Measurements from ENCODE around the gene FCER2.

The FCER2 gene

DNA sequence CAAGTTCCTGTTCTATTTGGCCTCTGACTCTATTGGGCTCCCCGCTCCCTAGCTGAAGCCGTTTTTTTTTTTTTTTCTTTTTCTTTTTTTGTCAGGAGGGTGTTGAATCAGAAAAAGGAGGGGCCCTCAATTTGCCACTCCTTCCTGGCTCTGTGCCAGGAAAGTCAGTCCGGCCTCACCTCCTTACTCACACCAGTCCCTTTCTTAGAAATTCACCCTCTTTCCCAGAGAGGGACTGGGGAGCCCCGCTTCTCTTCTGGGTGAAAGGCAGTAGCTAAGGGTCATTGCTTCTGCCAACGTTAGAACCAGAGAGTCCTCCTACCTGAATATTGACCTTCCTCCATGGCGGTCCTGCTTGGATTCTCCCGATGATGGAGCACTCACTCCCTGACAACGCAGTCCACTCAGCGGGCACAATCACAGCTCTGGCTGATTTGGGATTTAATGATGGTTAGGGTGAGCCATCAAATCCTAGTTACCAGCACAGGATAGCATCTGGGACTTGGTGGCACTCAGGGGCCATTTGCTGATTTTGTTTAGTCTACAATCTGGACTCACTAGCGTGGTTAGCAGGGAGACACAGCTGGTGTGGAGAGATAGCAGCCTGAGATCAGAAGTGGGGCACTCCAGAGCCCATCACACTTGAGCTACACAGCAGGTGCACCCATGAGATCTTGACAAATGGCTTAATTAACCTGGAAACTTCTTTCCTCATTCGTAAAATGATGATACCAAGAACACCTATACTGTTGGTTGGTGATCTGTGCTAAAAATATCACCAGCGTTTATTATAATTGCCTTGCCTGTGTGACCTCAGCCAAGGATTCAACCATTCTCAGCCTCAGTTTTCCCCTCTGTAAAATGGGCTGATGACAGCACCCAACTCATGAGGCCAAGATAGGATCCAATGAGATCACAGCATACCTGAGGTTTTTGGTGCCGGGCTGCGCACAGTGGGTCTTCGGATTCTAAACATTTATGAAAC lies 2.2 kb downstream of the FCER2 start:
- DNase-seq: no peak

DNA sequence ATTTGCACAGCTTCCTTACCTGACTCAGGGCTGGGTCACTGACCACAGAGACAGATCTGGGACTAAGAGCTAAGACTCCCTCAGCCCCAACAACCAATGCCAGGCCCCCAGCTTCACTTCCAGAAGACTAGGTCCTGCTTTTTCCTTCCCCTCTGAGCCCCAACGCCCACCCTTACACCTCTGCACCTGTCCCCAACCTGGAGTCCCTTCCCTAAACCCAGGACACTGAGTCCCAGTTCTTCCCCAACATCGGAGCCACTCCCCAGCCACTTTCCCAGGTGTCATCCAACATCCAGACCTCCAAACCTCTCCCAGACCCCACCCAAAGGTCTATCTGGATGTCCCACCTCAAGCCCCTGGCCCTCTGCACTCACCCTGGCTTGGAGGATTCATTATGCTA lies 2.9 kb downstream of the FCER2 start:
- DNase-seq: no peak

DNA sequence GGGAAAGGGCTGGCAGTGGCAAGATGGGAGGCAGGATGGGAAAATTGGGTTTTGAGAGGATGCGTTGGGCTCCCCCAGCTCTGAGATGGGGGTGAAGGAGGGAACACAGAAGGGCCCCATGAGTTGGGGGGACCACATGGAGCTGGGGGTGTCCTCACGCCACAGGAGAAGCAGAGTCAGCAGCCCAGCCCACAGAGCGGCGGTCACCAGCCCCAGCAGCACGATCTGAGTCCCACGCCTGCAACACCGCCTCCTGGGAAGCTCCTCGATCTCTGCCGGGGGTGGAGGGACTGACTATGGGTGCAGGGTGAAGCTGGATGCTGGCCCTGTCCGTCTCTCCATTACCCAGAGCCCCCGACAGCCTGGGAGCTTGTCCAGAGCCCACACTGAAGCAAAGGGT lies 3.3 kb downstream of the FCER2 start:
- no peak for DNase-seq

DNA sequence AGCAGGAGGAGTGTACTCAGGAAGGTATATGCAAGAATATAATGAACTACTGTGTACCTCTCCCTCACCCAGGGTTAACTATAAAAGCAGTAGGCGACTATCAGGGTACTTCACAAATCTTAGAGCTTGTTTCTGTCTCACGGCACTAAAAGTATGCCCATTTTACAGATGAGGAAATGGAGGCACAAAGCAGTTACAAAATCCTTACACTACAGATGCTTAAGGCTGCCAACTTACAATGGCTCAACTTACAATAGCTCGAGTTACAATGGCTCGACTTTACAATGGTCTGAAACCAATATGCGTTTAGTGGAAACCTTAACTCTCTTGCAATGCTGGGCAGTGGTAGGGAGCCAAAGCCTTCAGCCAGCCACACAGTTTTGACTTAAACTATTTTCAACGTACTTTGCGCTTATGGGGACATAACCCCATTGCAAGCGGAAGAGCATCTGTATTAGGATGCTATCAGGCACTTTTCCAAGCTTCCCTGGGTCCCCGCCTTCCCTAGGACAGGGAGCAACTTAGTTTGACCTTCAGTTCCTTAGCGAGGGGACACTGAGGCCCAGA lies 4.1 kb downstream of the FCER2 start:
- no peak for DNase-seq

DNA sequence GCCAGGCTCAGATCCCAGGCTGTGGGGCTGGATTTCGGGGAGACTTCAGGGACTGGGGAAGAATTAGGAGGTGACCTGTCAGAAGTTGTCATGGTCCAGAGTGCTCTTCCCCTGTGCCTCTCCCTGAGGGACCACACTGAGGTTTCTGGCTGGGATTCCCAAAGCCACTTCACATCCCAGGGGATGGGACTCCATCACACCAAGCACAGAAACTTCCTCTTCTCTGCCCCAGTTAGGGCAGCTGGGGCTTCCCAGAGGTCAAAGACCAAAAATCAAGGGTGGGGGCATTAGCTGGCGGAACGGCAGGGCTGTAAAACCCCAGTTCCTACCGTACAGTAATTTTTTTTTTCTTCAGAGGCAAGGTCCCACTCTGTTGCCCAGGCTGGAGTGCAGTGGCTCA lies 7.4 kb downstream of the FCER2 start:
- no peak for DNase-seq

DNA sequence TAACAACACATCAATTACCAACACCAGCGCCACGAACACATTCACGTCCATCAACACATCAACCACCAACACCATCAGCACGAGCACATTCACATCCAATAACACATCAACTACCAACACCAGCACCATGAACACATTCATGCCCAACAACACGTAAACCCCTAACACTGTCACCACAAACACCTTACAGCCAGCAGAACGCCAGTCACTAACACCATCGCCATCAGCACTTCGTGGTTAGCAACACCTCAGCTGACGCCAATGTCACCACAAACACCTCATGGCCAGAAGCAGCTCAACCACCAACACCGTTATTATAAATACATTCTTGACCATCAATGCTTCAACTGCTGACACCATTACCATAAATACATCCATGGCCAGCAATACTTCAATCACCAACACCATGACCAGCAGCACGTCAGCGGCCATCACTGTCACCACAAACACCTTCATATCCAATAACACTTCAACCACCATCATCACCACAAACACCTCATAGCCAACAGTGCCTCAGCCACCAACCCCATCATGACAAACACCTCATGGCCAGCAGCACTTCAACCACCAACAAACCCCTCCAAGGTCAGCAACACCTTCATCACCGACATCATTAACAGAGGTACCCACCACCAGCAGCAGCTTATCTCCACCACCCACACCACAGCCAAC lies 9.4 kb downstream of the FCER2 start:
- peak; percentile 34 to 55 for DNase-seq

DNA sequence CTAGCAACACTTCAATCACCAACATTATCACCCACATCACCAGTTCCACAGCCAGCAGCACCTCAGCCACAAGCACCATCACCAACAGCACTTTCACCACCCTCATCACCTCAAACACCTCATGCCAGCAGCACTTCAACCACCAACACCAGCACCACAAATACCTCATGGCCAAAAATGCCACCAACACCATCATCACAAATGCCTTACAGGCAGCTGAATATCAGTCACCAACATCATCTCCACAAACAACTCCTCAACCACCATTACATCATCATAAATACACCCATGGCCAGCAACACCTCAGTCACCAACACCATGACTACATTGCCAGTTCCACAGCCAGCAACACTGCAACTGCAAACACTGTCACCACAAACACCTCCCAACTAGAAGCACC lies 10.4 kb downstream of the FCER2 start:
- DNase-seq: peak; percentile 34 to 46

DNA sequence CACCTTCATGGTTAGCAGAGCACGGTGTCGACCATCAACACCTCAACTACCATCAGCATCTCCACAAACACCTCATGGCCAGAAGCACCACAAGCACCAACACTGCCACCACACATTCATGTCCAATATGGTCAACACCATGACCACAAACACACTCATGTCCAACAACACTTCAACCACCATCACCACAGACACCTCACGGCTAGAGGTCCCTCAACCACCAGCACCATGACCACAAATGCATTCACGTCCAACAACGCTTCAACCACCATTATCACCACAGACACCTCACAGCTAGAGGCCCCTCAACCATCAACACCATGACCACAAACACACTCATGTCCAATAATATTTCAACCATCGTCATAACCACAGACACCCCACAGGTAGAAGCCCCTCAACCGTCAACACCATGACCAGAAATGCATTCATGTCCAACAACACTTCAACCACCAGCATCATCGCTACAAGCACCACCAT lies 11.1 kb downstream of the FCER2 start:
- peak; percentile 39 to 40 for DNase-seq

DNA sequence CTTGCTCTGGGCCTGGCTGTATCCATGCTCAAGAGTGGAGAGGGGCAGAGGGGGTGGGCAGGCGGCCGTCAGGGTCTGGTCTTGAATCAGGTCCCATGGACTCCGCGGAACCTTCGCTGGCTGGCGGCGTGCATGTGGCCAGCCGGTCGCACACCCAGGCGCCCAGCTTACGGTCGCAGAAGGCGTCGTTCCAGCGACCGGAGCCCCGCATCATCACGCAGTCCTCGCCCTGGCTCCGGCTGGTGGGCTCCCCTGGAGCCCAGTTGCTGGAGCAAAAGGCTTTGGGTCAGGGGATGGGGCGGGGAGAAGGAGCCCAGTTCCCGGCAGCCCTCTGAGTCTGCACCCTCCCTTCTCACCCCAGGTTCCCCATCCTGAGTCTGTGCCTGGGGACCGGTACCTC lies 12.8 kb downstream of the FCER2 start:
- DNase-seq: no peak

DNA sequence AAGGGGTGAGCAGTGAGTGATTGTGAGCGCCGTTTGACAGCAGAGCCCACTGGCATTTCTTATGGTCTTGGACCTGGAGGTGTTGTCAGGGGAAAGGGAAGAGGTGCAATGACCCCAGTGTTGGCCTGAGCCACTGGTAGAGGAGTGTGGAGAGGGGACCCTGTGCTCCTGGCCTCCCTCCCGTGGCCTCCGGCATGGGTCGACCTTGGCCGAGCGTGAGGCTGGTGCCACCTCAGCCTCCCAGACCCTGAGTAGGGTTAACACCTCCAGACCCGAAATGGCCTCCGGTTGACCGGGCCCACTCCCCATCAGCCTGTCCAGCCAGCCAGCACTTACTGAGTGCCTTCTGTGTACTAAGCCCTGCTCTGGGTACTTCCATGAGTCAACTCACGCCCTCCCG lies 14.8 kb downstream of the FCER2 start:
- DNase-seq: no peak

DNA sequence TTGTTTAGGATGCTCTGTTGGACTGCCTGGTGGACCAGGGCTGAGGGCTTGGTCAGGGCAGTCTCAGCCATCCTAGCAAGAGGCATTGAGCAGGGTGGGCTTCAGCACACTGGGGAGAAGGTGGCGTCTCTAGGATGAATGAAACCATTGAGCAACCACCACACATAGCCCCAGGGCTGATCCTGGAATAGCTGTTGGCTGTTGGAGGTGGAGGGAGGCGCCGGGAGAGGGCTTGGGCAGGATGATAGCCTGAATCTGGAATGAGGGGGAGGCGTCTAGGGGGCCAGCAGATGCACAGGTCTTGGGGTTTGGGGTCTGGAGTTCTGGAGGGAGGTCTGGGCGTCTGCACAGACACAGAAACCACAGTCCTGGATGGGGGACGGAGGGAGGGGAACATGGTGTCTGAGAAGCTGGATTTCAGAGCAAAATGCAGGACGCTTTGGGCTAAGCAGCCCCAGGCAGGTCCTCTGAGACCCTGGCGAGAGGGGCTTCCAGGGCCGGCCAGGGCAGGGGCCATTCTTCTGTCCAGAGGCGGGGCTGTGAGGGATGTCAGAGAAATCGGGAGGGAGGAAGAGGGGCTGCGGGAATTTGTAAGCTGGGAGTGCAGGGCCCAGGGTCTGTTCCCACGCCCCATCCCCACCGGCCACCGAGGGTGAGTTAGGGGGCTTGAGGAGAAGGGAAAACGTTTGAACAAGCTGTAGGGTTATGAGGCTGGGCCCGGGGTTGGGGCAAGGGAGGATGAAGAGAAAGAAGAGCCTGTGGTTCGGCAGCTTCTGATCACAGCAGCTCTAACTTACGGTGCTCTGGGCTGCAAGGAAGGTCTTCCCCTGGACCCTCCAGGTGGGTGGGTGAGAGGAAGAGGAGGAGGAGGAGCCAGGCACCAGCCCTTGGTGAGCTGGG lies 16.1 kb downstream of the FCER2 start:
- DNase-seq: no peak

DNA sequence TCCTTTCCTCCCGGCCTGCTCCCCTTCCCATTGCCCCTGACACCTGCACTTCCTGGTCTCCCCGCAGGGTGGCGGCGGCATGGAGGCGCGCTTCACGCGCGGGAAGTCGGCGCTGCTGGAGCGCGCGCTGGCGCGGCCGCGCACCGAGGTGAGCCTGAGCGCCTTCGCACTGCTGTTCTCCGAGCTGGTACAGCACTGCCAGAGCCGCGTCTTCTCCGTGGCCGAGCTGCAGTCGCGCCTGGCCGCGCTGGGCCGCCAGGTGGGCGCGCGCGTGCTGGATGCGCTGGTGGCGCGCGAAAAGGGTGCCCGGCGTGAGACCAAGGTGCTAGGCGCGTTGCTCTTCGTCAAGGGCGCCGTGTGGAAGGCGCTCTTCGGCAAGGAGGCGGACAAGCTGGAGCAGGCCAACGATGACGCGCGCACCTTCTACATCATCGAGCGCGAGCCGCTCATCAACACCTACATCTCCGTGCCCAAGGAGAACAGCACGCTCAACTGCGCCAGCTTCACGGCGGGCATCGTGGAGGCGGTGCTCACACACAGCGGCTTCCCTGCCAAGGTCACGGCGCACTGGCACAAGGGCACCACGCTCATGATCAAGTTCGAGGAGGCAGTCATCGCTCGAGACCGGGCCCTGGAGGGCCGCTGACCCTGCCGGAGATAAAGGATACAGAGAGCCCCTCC lies 19.6 kb downstream of the FCER2 start:
- no peak for DNase-seq

DNA sequence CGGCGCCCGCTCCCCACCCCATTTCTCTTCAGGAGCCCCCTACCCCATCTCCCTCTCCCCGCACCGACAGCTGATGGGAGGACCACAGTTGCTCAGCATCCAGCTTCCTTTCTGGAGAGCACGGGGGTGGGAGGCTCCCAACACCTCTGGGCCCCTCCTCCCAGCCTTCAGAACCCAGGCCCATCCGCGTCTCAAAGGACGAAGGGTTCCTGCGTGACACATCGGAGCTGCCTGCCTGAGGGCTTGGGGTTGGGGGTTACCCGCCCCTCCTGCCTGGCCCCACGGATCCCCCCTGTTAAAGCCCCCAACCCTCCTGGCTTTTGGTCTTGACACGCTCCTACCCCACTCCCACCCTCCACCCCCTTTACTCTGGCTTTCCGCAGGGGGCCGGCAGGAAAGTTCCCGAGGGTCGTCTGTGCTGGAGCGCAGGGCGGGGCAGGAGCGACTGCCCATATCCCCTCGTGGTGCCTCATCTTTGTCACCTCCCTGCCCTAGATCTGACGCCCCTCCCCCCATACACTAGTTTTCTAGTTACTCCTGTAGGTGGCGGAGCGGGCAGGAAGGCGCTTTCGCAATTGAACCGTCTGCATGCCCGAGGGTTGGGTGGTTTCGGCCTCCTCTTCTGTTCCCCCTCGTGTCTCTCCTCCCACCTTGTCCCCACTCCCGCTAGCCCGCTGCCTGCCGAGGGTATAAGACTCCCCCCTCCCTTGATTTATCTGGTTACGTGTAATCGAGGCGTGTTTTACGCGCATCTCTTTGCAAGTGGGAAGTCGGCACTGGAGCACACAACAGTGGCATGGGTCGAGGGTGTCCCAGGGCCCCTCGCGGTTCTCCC lies 20.4 kb downstream of the FCER2 start:
- peak; percentile 88 for DNase-seq

DNA sequence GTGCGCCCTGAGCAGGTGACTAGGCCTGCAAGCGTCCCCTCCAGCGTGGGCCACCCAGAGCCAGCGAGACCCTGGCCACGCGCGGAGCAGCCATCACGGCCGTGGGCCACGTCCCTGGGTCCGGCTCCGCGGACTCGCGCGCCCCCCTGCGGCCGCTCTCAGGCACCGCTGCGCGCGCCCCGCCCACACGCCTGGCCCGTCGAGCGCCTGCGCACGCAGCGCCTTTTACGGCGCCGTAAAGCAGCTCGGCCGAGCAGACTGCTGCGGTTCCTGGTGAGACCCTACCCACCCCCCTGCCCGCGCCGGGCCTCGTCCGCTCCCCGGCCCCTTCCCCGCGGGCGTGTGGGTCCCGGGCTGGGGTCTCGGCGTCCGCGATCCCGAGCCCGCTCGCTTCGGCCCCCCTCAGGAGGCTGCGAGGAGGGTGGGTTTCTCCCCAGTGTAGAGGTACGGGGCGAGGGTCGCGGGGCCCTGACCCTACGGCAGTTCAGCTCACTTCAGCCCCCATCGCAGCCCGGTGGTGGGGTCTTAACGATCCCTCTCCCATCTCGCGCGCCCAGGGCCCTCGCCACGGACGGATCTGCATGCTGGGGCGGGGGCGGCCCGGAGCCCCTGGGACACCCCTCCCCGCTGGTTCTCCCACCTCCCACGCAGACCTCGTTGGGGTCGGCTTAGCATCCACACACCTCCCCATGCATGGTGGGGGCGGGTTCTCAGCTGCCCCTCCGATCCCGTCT lies 21.2 kb downstream of the FCER2 start, which contains the start of gene TRAPPC5:
Gene TRAPPC5, plus strand, starts transcription at position 228 of the 734 bp plus-strand sequence. CDS start 1,421 bp downstream, outside the sequence.
- DNase-seq: peak; percentile 89 to 91

DNA sequence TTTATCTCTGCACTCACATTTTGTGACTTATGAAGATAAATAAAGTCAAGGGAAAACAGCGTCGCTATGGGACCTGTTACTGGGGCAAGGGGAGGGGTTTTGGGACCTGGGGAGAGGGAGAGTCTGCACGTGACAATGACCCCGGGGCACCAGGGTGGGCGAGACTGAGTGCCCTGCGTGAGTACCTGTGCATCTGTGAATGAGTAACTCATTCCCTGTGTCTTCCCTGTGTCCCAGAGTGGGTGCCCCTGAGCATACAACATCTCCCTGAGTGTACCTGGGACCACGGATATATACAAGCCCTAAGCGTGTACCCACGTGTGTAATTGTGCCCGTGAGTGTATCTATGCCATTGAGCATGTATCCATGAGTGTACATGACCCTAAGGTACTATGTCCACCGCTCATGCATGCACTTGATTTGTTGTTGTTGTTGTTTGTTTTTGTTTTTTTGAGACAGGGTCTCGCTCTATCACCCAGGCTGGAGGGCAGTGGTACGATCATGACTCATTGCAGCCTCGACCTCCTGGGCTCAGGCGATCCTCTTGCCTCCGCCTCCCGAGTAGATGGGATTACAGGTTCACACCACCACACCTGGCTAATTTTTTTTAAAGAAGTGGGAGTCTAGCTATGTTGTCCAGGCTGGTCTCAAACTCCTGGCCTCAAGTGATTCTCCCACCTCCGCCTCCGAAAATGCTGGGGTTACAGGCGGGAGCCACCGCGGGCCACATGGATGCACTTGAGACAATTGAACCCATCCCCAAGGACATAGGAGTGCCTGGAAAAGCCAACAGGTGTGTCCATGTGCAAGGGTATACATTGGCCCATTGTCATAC lies 21.9 kb downstream of the FCER2 start:
- DNase-seq: no peak

DNA sequence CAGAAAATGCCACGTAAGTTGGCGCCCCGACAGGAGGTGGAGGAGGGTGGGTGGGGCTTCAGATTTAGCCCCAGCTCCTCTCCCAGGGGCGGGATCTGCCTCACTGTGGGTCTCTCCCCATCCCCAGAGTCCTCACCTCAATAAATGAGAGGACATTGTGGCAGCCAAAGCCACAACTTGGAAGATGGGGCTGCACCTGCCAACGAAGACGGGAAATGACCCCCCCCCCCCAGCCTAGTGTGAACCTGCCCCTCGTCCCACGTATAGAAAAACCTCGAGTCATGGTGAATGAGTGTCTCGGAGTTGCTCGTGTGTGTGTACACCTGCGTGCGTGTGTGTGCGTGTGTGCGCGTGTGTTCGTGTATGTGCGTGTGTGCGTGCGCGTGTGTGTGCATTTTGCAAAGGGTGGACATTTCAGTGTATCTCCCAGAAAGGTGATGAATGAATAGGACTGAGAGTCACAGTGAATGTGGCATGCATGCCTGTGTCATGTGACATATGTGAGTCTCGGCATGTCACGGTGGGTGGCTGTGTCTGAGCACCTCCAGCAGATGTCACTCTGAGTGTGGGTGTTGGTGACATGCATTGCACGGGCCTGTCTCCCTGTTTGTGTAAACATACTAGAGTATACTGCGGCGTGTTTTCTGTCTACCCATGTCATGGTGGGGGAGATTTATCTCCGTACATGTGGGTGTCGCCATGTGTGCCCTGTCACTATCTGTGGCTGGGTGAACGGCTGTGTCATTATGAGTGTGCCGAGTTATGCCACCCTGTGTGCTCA lies 22.8 kb downstream of the FCER2 start:
- peak; percentile 77 to 81 for DNase-seq

DNA sequence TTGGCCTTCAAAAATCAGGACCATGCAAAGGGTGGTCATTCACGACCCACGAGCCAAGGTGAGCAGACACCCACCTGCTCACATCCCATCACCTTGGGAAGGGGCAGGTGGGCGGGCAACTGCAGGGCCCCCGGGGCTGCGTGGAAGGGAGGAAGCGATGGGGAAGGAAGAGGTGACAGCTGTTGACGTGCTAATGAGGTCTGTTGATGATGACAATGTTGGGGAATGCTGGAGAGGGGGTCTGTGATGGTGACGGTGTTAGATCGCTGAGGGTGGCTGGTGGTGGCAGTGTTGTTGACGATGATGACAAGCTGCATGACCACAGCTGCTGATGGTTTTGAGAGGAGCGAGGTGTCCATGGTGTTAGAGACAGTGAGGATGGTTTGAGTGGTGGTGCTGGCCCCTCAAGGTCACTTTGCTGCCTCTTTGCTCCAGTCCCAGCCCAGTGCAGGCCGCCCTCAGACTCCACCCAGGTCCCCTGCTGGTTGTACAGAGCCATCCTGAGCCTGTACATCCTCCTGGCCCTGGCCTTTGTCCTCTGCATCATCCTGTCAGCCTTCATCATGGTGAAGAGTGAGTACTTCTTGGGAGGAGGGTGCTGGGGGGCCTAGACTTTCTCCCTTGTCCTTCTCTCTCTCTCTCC lies 24.1 kb downstream of the FCER2 start:
- DNase-seq: peak in 1 of 2 donors; percentile 48

DNA sequence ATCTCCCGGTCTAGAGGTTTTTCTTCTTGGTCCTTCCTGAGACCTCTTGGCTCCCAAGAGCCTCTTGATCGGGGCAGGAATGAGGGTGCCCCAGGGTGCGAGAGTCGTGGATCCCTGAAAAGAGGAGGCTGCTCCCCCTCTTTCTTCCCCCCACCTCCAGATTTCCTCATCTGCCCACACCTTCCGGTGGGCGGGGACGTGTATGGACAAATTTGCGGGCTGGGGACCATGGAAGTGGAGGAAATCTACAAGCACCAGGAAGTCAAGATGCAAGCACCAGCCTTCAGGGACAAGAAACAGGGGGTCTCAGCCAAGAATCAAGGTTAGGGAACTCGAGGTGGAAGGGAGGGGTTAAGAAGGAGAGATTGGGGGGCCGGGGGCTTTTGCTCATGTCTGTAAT lies 25.1 kb downstream of the FCER2 start, which contains the start of gene MCEMP1:
Gene MCEMP1, plus strand, starts transcription at position 237 of the 400 bp plus-strand sequence. Its CDS starts 31 bp downstream, at position 268.
- DNase-seq: peak in 1 of 2 donors; percentile 32

Data from CD4-positive, alpha-beta T cell treated with Interleukin-1 beta for 1 hour (primary cell).